ENCODE data around the gene GOLGA2.

The GOLGA2 gene

GRCh38 chr9:128243215-128244018 is 32.4 kb downstream of the GOLGA2 start:
- H3K27ac ChIP-seq (ENCODE audit: poor library complexity, severe bottlenecking), result no peak overlapping the region
- no peak overlapping the region for H3K4me3 ChIP-seq (ENCODE audit: severe bottlenecking)
- H3K9me3 ChIP-seq (ENCODE audit: severe bottlenecking), result no peaks in the 10 kb centered on the region
- no peaks in the 10 kb centered on the region for H3K27me3 ChIP-seq (ENCODE audit: insufficient read depth, poor library complexity, severe bottlenecking)
- no peak for ATAC-seq (ENCODE audit: low read depth)
- H3K36me3 ChIP-seq (ENCODE audit: low read depth), result no peaks in the 10 kb centered on the region
- TF ChIP-seq CTCF (IDR thresholded peaks at IDR 0.05; ENCODE audit: poor library complexity, severe bottlenecking), result no peak
- no peaks in the 10 kb centered on the region for H3K4me1 ChIP-seq (ENCODE audit: insufficient read depth, poor library complexity, severe bottlenecking)
- DNase-seq (ENCODE audit: low spot score), result no peak

- no peak for TF ChIP-seq CTCF (IDR thresholded peaks at IDR 0.05; ENCODE audit: poor library complexity, severe bottlenecking)
- ATAC-seq (ENCODE audit: low read depth) (no peak), DNase-seq (ENCODE audit: low spot score) (no peak)
- Histone ChIP-seq H3K4me3 (ENCODE audit: severe bottlenecking) (no peak overlapping the region), H3K27me3 (ENCODE audit: insufficient read depth, poor library complexity, severe bottlenecking) (no peaks in the 10 kb centered on the region), H3K27ac (ENCODE audit: poor library complexity, severe bottlenecking) (no peak overlapping the region), H3K9me3 (ENCODE audit: severe bottlenecking) (no peaks in the 10 kb centered on the region), H3K36me3 (ENCODE audit: low read depth) (no peaks in the 10 kb centered on the region), H3K4me1 (ENCODE audit: insufficient read depth, poor library complexity, severe bottlenecking) (no peaks in the 10 kb centered on the region)
Measured at GRCh38 chr9:128242828-128243214, 33.0 kb downstream of the GOLGA2 start.

- Histone ChIP-seq H3K4me1 (ENCODE audit: insufficient read depth, poor library complexity, severe bottlenecking) (no peaks in the 10 kb centered on the region), H3K9me3 (ENCODE audit: severe bottlenecking) (no peaks in the 10 kb centered on the region), H3K27ac (ENCODE audit: poor library complexity, severe bottlenecking) (no peak overlapping the region), H3K27me3 (ENCODE audit: insufficient read depth, poor library complexity, severe bottlenecking) (no peaks in the 10 kb centered on the region), H3K4me3 (ENCODE audit: severe bottlenecking) (no peak overlapping the region), H3K36me3 (ENCODE audit: low read depth) (no peaks in the 10 kb centered on the region)
- no peak for TF ChIP-seq CTCF (IDR thresholded peaks at IDR 0.05; ENCODE audit: poor library complexity, severe bottlenecking)
- no peak for ATAC-seq (ENCODE audit: low read depth)
- DNase-seq (ENCODE audit: low spot score), result no peak
Measured at GRCh38 chr9:128242124-128242523, 33.7 kb downstream of the GOLGA2 start.

- H3K4me3 ChIP-seq (ENCODE audit: severe bottlenecking), result no peak overlapping the region
- no peaks in the 10 kb centered on the region for H3K36me3 ChIP-seq (ENCODE audit: low read depth)
- no peaks in the 10 kb centered on the region for H3K27me3 ChIP-seq (ENCODE audit: insufficient read depth, poor library complexity, severe bottlenecking)
- DNase-seq (ENCODE audit: low spot score) (no peak), ATAC-seq (ENCODE audit: low read depth) (no peak)
- no peaks in the 10 kb centered on the region for H3K9me3 ChIP-seq (ENCODE audit: severe bottlenecking)
- no peak overlapping the region for H3K27ac ChIP-seq (ENCODE audit: poor library complexity, severe bottlenecking)
- H3K4me1 ChIP-seq (ENCODE audit: insufficient read depth, poor library complexity, severe bottlenecking), result no peaks in the 10 kb centered on the region
- no peak for TF ChIP-seq CTCF (IDR thresholded peaks at IDR 0.05; ENCODE audit: poor library complexity, severe bottlenecking)
Measured at GRCh38 chr9:128233817-128234406, 41.9 kb downstream of the GOLGA2 start.
